H9 (cell line): Measurements from ENCODE around the gene CCDC192. TPM values are rescaled to one million over a fixed set of nuclear protein-coding genes. Genes with fewer than 3 reads are reported as not detected.
"Not testable (repeated sequence)": the region's sequence is repeated elsewhere in the genome, so short reads cannot be mapped to it uniquely, and the experiment has no call there.

ENCODE experiments used
- DNase-seq: peaks from one replicate; pipeline ENCODE4 v3.0.0-alpha.2; 2017
- H2AFZ ChIP-seq: one replicate; pipeline ENCODE4 v1.6.1; 2013; ENCODE audit warnings: mild to moderate bottlenecking, low read length, control low read depth, moderate library complexity
- H2AK5ac ChIP-seq: 2 replicates; pipeline ENCODE4 v1.6.1; 2013; ENCODE audit warnings: low read length, control low read depth, mixed read lengths; ENCODE audit not compliant: insufficient read length
- H2BK120ac ChIP-seq: one replicate; pipeline ENCODE4 v1.6.1; 2013; ENCODE audit warnings: low read depth, mild to moderate bottlenecking, low read length, control low read depth, inconsistent platforms; ENCODE audit not compliant: poor library complexity, severe bottlenecking
- H2BK12ac ChIP-seq: 2 replicates; pipeline ENCODE4 v1.6.1; 2013; ENCODE audit warnings: low read length, control low read depth, mixed read lengths, low read depth; ENCODE audit not compliant: insufficient read length
- H2BK15ac ChIP-seq: 2 replicates; pipeline ENCODE4 v1.6.1; 2013; ENCODE audit warnings: low read depth, low read length, control low read depth
- H2BK20ac ChIP-seq: one replicate; pipeline ENCODE4 v1.6.1; 2013; ENCODE audit warnings: low read depth, mild to moderate bottlenecking, low read length, control low read depth, inconsistent platforms; ENCODE audit not compliant: poor library complexity, severe bottlenecking
- H2BK5ac ChIP-seq: 2 replicates; pipeline ENCODE4 v1.6.1; 2013; ENCODE audit warnings: low read length, control low read depth, mixed read lengths; ENCODE audit not compliant: insufficient read length
- H3K14ac ChIP-seq: 2 replicates; pipeline ENCODE4 v1.6.1; 2013; ENCODE audit warnings: low read length, control low read depth; ENCODE audit not compliant: insufficient read depth
- H3K18ac ChIP-seq: 2 replicates; pipeline ENCODE4 v1.6.1; 2013; ENCODE audit warnings: low read depth, mild to moderate bottlenecking, mixed read lengths, low read length, control low read depth; ENCODE audit not compliant: insufficient read length
- H3K23ac ChIP-seq: 2 replicates; pipeline ENCODE4 v1.6.1; 2013; ENCODE audit warnings: low read length, control low read depth, mixed read lengths, low read depth; ENCODE audit not compliant: insufficient read length
- H3K23me2 ChIP-seq: 2 replicates; pipeline ENCODE4 v1.6.1; 2013; ENCODE audit warnings: low read depth, mild to moderate bottlenecking, mixed read lengths, low read length, control low read depth; ENCODE audit not compliant: insufficient read length, poor library complexity, severe bottlenecking
- H3K27ac ChIP-seq: 2 replicates; pipeline ENCODE4 v1.5.1; 2013; ENCODE audit warnings: low read length, control low read depth, mixed read lengths, low read depth; ENCODE audit not compliant: insufficient read length
- H3K27me3 ChIP-seq: 2 replicates; pipeline ENCODE4 v1.6.1; 2013; ENCODE audit warnings: low read length, control low read depth, inconsistent platforms; ENCODE audit not compliant: insufficient read depth
- H3K4ac ChIP-seq: 2 replicates; pipeline ENCODE4 v1.6.1; 2013; ENCODE audit warnings: low read depth, mild to moderate bottlenecking, control low read depth, inconsistent platforms, low read length, moderate library complexity
- H3K4me1 ChIP-seq: 2 replicates; pipeline ENCODE4 v1.6.1; 2013; ENCODE audit warnings: low read length, control low read depth, inconsistent platforms; ENCODE audit not compliant: insufficient read depth
- H3K4me2 ChIP-seq: 2 replicates; pipeline ENCODE4 v1.6.1; 2013; ENCODE audit warnings: low read length, control low read depth, mixed read lengths; ENCODE audit not compliant: insufficient read length, insufficient read depth
- H3K56ac ChIP-seq: 2 replicates; pipeline ENCODE4 v1.6.1; 2013; ENCODE audit warnings: low read depth, mild to moderate bottlenecking, mixed read lengths, low read length, control low read depth; ENCODE audit not compliant: insufficient read length
- H3K79me1 ChIP-seq: 2 replicates; pipeline ENCODE4 v1.6.1; 2013; ENCODE audit warnings: low read depth, mild to moderate bottlenecking, moderate library complexity, low read length, control low read depth, inconsistent platforms; ENCODE audit not compliant: insufficient read depth, poor library complexity, severe bottlenecking
- H3K79me2 ChIP-seq: 2 replicates; pipeline ENCODE4 v1.6.1; 2013; ENCODE audit warnings: low read length, control low read depth, inconsistent platforms; ENCODE audit not compliant: insufficient read depth
- H3K9ac ChIP-seq: 2 replicates; pipeline ENCODE4 v1.6.1; 2013; ENCODE audit warnings: low read length, control low read depth, mixed read lengths; ENCODE audit not compliant: insufficient read length; ENCODE audit errors: extremely low read depth
- H3K9me3 ChIP-seq: one replicate; pipeline ENCODE4 v1.6.1; 2013; ENCODE audit warnings: low read depth, low read length, inconsistent platforms; ENCODE audit not compliant: control insufficient read depth
- H3T11ph ChIP-seq: one replicate; pipeline ENCODE4 v1.6.1; 2013; ENCODE audit warnings: mild to moderate bottlenecking, low read length, control low read depth, inconsistent platforms
- H4K20me1 ChIP-seq: one replicate; pipeline ENCODE4 v1.6.1; 2013; ENCODE audit not compliant: control insufficient read depth, insufficient read length, insufficient read depth
- H4K5ac ChIP-seq: 2 replicates; pipeline ENCODE4 v1.6.1; 2013; ENCODE audit warnings: low read depth, mild to moderate bottlenecking, mixed read lengths, low read length, control low read depth; ENCODE audit not compliant: insufficient read length
- H4K8ac ChIP-seq: replicated peaks from 2 replicates; pipeline ENCODE4 v1.6.1; 2013; ENCODE audit warnings: low read length, control low read depth, mixed read lengths, low read depth; ENCODE audit not compliant: insufficient read length
- H4K91ac ChIP-seq: 2 replicates; pipeline ENCODE4 v1.6.1; 2013; ENCODE audit warnings: low read depth, mild to moderate bottlenecking, moderate library complexity, mixed read lengths, low read length, control low read depth; ENCODE audit not compliant: insufficient read length
- H3K27ac Mint-ChIP-seq, 3 experiments: 2 replicates in 2 of 3; 3 replicates in 1 of 3; pipeline ENCODE4 v1.8.0; 2020 to 2021; ENCODE audit warnings: mixed read lengths in 3 of 3, mild to moderate bottlenecking in 1 of 3, moderate library complexity in 1 of 3
- H3K27me3 Mint-ChIP-seq: 2 replicates; pipeline ENCODE4 v1.8.0; 2021; ENCODE audit warnings: low read depth, mild to moderate bottlenecking, moderate library complexity, mixed read lengths
- H3K36me3 Mint-ChIP-seq, 3 experiments: 2 replicates in 2 of 3; 3 replicates in 1 of 3; pipeline ENCODE4 v1.8.0; 2020 to 2021; ENCODE audit warnings: low read depth in 3 of 3, mixed read lengths in 3 of 3; ENCODE audit not compliant: insufficient read depth in 1 of 3
- H3K4me1 Mint-ChIP-seq, 2 experiments: 2 replicates each; pipeline ENCODE4 v1.8.0; 2020; ENCODE audit warnings: mixed read lengths in 2 of 2
- H3K4me3 Mint-ChIP-seq, 2 experiments: 2 replicates in 1 of 2; 3 replicates in 1 of 2; pipeline ENCODE4 v1.8.0; 2020 to 2021; ENCODE audit warnings: mild to moderate bottlenecking in 2 of 2, mixed read lengths in 2 of 2, moderate library complexity in 1 of 2
- H3K9me3 Mint-ChIP-seq, 2 experiments: 2 replicates in 1 of 2; 3 replicates in 1 of 2; pipeline ENCODE4 v1.8.0; 2020; ENCODE audit warnings: mild to moderate bottlenecking in 2 of 2, mixed read lengths in 2 of 2, moderate library complexity in 1 of 2
- WGBS: extraction: QIAGEN DNeasy Blood & Tissue Kit; methylation state at CpG from one replicate; pipeline ENCODE4 v1.1.7; 2013; ENCODE audit warnings: missing lambda C conversion rate, low lambda C conversion rate, mixed read lengths; ENCODE audit not compliant: insufficient read length; ENCODE audit errors: extremely low coverage; 5-methylcytosine and 5-hydroxymethylcytosine counted together
- total RNA-seq: library from RNA; stranded (reverse); gene quantifications from 2 replicates; pipeline ENCODE4 v1.2.1, GENCODE V29; 2021
- TF ChIP-seq, protein P1 (sequence below): fragments of 200-600 bp; sonication (generic); conservative IDR thresholded peaks from 3 replicates; pipeline ENCODE4 v1.8.0; 2021; ENCODE audit warnings: antibody characterized with exemption, mild to moderate bottlenecking

The CCDC192 gene
- total RNA-seq, 1 experiment from 2014 or later, result not detected

DNA sequence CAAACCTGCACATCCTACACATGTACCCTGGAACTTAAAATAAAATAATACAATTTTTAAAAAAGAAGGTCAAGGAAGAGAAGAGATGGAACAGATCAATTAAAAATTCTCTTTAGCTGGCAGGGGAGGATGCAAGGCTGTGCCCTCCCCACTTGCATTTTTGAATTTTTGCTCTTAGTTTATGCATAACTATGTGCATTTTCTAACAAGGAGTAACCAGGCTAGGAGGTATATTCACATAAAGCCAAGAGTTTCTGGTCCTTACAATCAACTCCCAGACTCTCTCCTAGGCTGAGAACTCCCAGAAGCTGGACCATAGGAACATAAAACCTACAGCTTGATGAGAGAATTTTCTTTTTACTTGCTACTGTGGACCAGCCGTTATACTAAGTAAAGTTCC lies 29.8 kb downstream of the CCDC192 start:
- Histone ChIP-seq H3K23ac (no peak overlapping the region), H4K20me1 (no peaks in the 10 kb centered on the region), H3K9me3 (no peaks in the 10 kb centered on the region), H2BK12ac (no peak overlapping the region), H3K27me3 (no peaks in the 10 kb centered on the region), H3K56ac (no peak overlapping the region), H2BK15ac (no peak overlapping the region), H2BK20ac (no peak overlapping the region), H3K23me2 (no peaks in the 10 kb centered on the region), H3K18ac (no peak overlapping the region), H4K8ac (no peak overlapping the region), H4K91ac (no peak overlapping the region), H2AFZ (no peak overlapping the region), H3T11ph (no peak overlapping the region), H3K9ac (no peak overlapping the region), H3K14ac (no peak overlapping the region), H3K27ac (no peak overlapping the region), H2BK120ac (no peak overlapping the region), H3K79me2 (no peaks in the 10 kb centered on the region), H3K4ac (no peak overlapping the region), H3K4me2 (no peak overlapping the region), H3K4me1 (no peaks in the 10 kb centered on the region), H2BK5ac (no peak overlapping the region), H2AK5ac (no peak overlapping the region), H4K5ac (no peak overlapping the region), H3K79me1 (no peaks in the 10 kb centered on the region)
- peak overlapping the region in 1 of 3 experiments; percentile 60; a peak in 1 of 7 replicates for H3K27ac Mint-ChIP-seq
- DNase-seq, result no peak
- H3K4me1 Mint-ChIP-seq, result no peaks in the 10 kb centered on the region
- no CpG with 5 or more reads among the region's 1 CpG for WGBS
- peaks cover 0 to 11% of the 10 kb centered on the region in 2 experiments; a peak in 4 of 5 replicates for H3K9me3 Mint-ChIP-seq
- TF ChIP-seq, protein P1, sequence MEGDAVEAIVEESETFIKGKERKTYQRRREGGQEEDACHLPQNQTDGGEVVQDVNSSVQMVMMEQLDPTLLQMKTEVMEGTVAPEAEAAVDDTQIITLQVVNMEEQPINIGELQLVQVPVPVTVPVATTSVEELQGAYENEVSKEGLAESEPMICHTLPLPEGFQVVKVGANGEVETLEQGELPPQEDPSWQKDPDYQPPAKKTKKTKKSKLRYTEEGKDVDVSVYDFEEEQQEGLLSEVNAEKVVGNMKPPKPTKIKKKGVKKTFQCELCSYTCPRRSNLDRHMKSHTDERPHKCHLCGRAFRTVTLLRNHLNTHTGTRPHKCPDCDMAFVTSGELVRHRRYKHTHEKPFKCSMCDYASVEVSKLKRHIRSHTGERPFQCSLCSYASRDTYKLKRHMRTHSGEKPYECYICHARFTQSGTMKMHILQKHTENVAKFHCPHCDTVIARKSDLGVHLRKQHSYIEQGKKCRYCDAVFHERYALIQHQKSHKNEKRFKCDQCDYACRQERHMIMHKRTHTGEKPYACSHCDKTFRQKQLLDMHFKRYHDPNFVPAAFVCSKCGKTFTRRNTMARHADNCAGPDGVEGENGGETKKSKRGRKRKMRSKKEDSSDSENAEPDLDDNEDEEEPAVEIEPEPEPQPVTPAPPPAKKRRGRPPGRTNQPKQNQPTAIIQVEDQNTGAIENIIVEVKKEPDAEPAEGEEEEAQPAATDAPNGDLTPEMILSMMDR, result no peak
- no peaks in the 10 kb centered on the region for H3K27me3 Mint-ChIP-seq
- H3K36me3 Mint-ChIP-seq, result peaks cover 0 to 2% (median 0%) of the 10 kb centered on the region in 3 experiments; a peak in 1 of 7 replicates
- H3K4me3 Mint-ChIP-seq, result no peak overlapping the region

DNA sequence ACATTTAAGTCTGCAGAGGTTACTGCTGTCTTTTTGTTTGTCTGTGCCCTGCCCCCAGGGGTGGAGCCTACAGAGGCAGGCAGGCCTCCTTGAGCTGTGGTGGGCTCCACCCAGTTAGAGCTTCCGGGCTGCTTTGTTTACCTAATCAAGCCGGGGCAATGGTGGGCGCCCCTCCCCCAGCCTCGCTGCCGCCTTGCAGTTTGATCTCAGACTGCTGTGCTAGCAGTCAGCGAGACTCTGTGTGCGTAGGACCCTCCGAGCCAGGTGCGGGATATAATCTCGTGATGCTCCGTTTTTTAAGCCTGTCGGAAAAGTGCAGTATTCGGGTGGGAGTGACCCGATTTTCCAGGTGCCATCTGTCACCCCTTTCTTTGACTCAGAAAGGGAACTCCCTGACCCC lies 36.2 kb downstream of the CCDC192 start:
- not testable (repeated sequence) for H3K27me3 Mint-ChIP-seq, H4K91ac ChIP-seq, H3K4me1 ChIP-seq, H4K8ac ChIP-seq, H3K56ac ChIP-seq, H2BK5ac ChIP-seq, H2AFZ ChIP-seq, H3K9me3 Mint-ChIP-seq, H3K79me2 ChIP-seq, H4K5ac ChIP-seq, H3K14ac ChIP-seq, H2BK15ac ChIP-seq, H3K27me3 ChIP-seq, H3K23me2 ChIP-seq, H3T11ph ChIP-seq, H3K27ac ChIP-seq, H4K20me1 ChIP-seq, H2BK120ac ChIP-seq, H3K9me3 ChIP-seq, H3K36me3 Mint-ChIP-seq, H3K23ac ChIP-seq, H3K9ac ChIP-seq, H2BK12ac ChIP-seq, H3K4ac ChIP-seq, H2BK20ac ChIP-seq, H2AK5ac ChIP-seq, H3K18ac ChIP-seq, H3K79me1 ChIP-seq
- H3K4me3 Mint-ChIP-seq, result peak overlapping the region; percentile 84 to 86
- no CpG with 5 or more reads among the region's 14 CpGs for WGBS
- peak overlapping the region; percentile 42 for H3K4me2 ChIP-seq
- H3K4me1 Mint-ChIP-seq, result peaks cover 8 to 12% of the 10 kb centered on the region in 2 experiments
- H3K27ac Mint-ChIP-seq, result peak overlapping the region in 2 of 3 experiments; percentile 32 to 88; a peak in 3 of 7 replicates
- DNase-seq, result peak; percentile 44
